ENCODE results near the gene SLC24A3.

The SLC24A3 gene

GRCh38 chr20:19619904-19620430 is 407.5 kb downstream of the SLC24A3 start:
- H3K4me3 ChIP-seq (ENCODE audit: low read depth, low read length), result no peak overlapping the region
- DNase-seq (ENCODE audit: low read depth), result no peak
- TF ChIP-seq MYC (IDR thresholded peaks at IDR 0.05; ENCODE audit: low read depth, low read length) (no peak), POLR2A (IDR thresholded peaks at IDR 0.05; ENCODE audit: extremely low read depth, insufficient read length) (no peak), CTCF (IDR thresholded peaks at IDR 0.05; ENCODE audit: low read depth, low read length) (no peak), MAX (IDR thresholded peaks at IDR 0.05; ENCODE audit: low read depth, low read length) (no peak)

- peak; percentile 12 for DNase-seq (ENCODE audit: low read depth)
- H3K4me3 ChIP-seq (ENCODE audit: low read depth, low read length), result no peak overlapping the region
- TF ChIP-seq POLR2A (IDR thresholded peaks at IDR 0.05; ENCODE audit: extremely low read depth, insufficient read length), result no peak
- no peak for TF ChIP-seq CTCF (IDR thresholded peaks at IDR 0.05; ENCODE audit: low read depth, low read length)
- TF ChIP-seq MYC (IDR thresholded peaks at IDR 0.05; ENCODE audit: low read depth, low read length), result no peak
- no peak for TF ChIP-seq MAX (IDR thresholded peaks at IDR 0.05; ENCODE audit: low read depth, low read length)
Measured at GRCh38 chr20:19620446-19620845, 408.0 kb downstream of the SLC24A3 start.

- no peak overlapping the region for H3K4me3 ChIP-seq (ENCODE audit: low read depth, low read length)
- TF ChIP-seq POLR2A (IDR thresholded peaks at IDR 0.05; ENCODE audit: extremely low read depth, insufficient read length) (no peak), MYC (IDR thresholded peaks at IDR 0.05; ENCODE audit: low read depth, low read length) (no peak), MAX (IDR thresholded peaks at IDR 0.05; ENCODE audit: low read depth, low read length) (no peak), CTCF (IDR thresholded peaks at IDR 0.05; ENCODE audit: low read depth, low read length) (no peak)
- peak; percentile 79 for DNase-seq (ENCODE audit: low read depth)
Measured at GRCh38 chr20:19621072-19621471, 408.6 kb downstream of the SLC24A3 start.

- peak; percentile 5 for DNase-seq (ENCODE audit: low read depth)
- TF ChIP-seq MYC (IDR thresholded peaks at IDR 0.05; ENCODE audit: low read depth, low read length) (no peak), POLR2A (IDR thresholded peaks at IDR 0.05; ENCODE audit: extremely low read depth, insufficient read length) (no peak), MAX (IDR thresholded peaks at IDR 0.05; ENCODE audit: low read depth, low read length) (no peak), CTCF (IDR thresholded peaks at IDR 0.05; ENCODE audit: low read depth, low read length) (no peak)
- H3K4me3 ChIP-seq (ENCODE audit: low read depth, low read length), result no peak overlapping the region
Measured at GRCh38 chr20:19624221-19624965, 412.0 kb downstream of the SLC24A3 start.

- TF ChIP-seq POLR2A (IDR thresholded peaks at IDR 0.05; ENCODE audit: extremely low read depth, insufficient read length) (no peak), MAX (IDR thresholded peaks at IDR 0.05; ENCODE audit: low read depth, low read length) (no peak), CTCF (IDR thresholded peaks at IDR 0.05; ENCODE audit: low read depth, low read length) (no peak), MYC (IDR thresholded peaks at IDR 0.05; ENCODE audit: low read depth, low read length) (no peak)
- no peak overlapping the region for H3K4me3 ChIP-seq (ENCODE audit: low read depth, low read length)
- DNase-seq (ENCODE audit: low read depth), result no peak
Measured at GRCh38 chr20:19625426-19625825, 413.0 kb downstream of the SLC24A3 start.

All from NB4 (cell line).